HPDE6-E6E7 (cell line): ENCODE data around the gene CACNA1C.

Experiments
- DNase-seq: peaks from one replicate; pipeline ENCODE4 v3.0.0; 2011; ENCODE audit warnings: missing footprints; ENCODE audit errors: extremely low spot score

CACNA1C gene

GRCh38 chr12:2343681-2344080, 290.9 kb downstream of the CACNA1C start:
- no peak for DNase-seq

DNA sequence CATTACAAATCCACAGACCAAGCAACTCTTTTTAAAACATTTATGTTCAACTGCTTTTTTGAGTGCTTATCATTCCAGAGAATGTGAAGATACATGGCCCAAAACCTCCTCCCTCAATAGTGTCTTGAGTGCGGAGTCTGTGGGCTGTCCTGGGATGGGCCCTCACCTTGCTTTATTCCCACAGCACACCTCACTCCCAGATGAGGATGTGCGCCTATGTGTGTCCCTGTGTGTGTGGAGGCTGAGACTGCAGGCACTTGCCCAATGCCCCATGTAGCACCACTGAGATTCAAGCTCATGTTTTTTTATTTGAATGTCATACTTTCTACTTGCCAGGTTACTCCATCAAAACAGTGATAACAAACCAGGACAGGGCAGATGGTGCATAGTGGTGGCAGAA, 291.7 kb downstream of the CACNA1C start:
- DNase-seq = no peak

GRCh38 chr12:2344885-2345284, 292.1 kb downstream of the CACNA1C start:
- no peak for DNase-seq

- no peak for DNase-seq
Measured at GRCh38 chr12:2345902-2346301, 293.1 kb downstream of the CACNA1C start.

GRCh38 chr12:2346416-2346815, 293.6 kb downstream of the CACNA1C start:
- DNase-seq = no peak

DNA sequence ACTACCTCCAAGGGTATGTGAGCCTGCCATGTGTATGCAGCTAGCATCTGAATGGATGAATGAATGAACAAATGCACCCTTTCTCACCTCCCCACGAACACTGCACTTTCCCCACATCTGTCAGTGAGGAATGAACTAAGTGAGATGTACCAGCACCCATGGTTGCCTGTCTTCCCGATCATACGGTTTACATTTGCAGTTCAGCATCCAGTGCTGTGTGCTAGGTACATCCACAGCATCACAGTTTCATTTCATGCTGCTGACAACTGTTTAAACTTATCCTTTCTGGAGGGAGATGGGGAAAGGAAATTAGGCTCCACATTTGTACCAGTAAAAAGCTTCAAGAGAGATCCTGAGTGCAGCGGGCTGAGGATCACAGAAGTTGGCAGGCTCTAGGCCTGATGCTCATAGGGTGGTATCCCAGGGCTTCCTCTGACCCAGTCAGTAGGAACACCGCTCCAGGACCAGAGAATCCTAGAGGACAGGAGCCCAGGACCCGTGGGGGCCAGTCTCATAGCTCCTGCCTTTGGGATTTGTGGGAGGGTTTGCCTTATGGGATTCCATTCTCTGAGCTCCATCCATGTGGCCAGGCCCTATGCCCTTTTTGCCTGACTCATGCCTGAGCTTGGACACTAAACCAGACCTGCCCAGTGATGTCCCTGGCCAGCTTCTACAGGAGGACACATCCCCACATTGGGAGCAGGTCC, 294.5 kb downstream of the CACNA1C start:
- DNase-seq = no peak

DNA sequence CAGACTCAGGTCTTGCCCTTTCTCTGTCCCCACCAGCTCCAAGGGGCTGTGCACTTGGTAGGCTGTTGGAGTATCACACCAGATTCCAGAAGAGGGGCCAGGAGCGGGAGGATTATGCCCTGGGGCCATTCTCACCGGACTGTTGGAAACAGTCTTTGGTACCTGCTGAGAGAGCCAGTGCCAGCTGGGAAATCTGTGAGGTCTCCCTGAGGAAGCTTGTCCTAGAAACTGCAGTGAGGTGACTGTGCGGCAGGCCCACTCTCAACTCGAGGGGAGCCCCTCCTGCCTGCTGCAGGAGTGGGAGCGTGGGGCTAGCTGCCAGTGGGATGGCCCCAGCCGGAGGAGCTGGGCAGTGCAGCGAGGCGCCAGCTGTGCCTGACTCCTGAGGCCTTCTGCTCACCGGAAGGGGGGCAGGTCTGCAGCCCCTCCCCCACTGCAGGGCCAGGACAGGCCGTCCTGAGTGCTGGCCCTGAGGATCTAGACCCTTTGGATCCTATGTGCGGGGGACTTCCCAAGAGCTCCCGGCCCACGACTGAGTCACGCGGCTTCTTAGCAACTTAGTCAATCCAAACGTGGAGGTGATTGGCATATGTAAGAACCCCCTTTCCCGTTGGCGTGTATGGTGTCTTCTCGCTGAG, 295.2 kb downstream of the CACNA1C start:
- DNase-seq = no peak

DNA sequence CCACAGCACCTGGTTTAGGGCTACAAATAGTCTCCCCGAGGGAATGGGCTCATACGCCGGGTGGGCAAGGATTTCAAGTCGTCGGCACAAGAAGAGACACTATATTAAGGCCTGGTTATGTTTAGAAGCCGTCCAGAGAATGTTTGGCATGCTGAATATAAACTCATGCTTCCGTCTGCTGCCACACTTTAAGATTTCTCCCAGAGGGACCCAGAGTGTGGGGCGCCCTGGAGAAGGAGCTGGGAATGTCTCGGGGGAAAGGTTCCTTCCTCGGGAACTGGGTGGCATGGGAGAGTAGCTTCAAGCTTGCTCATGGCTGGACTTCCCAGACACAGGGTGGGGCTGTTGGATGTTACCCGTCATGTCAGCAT, 295.7 kb downstream of the CACNA1C start:
- no peak for DNase-seq

- DNase-seq = no peak
Measured at GRCh38 chr12:2351161-2351560, 298.4 kb downstream of the CACNA1C start.

GRCh38 chr12:2352203-2352602, 299.4 kb downstream of the CACNA1C start:
- DNase-seq = no peak

- no peak for DNase-seq
Measured at GRCh38 chr12:2353281-2353680, 300.5 kb downstream of the CACNA1C start.

DNA sequence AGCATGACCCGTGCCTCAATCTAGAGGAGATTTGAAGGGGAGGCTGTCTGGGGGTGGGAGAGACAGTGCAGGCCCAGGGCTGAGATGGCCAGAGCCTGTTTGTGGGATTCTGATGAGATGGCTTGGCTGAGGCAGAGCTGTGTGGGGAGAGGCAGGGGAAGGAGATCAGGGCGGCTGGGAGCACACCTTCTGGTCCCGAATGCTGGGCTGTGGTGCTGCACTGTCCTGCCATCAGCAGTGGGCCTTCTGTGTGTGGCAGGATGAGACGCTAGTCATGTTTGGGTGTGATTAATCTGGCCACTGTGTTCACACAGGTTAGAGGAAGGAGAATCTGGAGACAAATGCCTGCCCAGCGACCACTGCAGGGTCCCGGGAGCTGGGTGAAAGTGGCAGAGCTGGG, 300.9 kb downstream of the CACNA1C start:
- DNase-seq = no peak

- no peak for DNase-seq
Measured at GRCh38 chr12:2354151-2354991, 301.6 kb downstream of the CACNA1C start.

DNA sequence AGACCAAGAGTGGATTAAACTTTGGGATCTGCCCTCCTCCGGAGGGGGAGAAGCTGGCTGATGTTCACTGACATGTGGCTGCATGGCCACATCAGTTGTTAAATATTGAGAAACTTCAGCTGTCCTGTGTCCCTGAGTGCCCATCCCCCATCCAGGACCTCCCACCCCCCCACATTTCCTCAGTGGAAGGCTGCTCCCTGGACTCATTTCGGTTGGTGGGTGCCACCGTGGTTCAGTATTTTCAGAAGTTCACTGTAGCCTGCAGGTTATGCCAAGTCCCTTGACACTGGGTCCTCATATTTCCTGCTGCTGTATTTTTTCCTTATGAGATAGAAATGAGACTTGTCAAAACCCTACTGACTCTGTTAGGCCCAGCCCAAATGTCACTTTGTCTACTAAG, 302.4 kb downstream of the CACNA1C start:
- no peak for DNase-seq

DNA sequence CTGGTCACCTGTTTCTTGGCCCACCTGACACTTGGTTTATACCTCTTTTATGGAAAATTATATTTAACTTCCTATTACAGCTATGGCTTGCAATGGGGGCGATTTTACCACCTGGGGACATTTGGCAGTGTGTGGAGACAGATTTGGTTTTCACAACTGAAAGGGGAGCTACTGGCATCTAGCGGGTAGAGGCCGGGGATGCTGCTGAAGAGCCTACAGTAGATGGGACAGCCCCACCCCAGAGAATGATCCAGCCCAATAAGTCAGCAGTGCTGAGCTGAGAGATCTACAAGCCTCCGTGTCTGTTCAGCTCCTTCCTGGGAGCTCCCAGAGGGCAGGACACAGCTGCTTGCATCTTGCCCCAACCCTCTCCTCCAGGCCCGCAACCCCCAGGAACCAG, 302.8 kb downstream of the CACNA1C start:
- DNase-seq = no peak

DNA sequence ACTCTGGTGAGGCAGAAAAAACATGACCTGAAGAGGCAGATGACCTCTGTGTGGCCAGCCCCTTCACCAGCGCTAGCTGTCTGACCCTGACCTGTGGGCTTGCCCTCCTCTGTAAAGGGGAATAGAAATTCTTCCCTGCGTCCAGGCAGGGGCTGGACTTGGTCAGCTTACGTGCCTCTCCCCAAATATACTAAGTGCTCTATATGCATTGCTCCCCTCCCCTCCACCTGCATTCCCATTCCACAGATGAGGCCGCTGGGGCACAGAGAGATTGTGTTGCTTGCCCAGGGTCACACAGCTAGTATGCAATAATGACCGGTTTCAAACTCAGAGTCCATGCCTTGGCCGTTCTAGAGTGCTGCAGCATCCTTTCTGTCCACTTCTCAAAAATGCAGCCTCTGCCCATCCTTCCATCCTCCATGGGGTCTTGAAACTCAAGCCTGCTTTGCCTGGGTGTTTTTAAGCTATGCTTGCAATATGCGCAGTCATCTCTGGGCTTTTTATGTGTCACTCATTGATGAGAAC, 303.9 kb downstream of the CACNA1C start:
- no peak for DNase-seq

DNA sequence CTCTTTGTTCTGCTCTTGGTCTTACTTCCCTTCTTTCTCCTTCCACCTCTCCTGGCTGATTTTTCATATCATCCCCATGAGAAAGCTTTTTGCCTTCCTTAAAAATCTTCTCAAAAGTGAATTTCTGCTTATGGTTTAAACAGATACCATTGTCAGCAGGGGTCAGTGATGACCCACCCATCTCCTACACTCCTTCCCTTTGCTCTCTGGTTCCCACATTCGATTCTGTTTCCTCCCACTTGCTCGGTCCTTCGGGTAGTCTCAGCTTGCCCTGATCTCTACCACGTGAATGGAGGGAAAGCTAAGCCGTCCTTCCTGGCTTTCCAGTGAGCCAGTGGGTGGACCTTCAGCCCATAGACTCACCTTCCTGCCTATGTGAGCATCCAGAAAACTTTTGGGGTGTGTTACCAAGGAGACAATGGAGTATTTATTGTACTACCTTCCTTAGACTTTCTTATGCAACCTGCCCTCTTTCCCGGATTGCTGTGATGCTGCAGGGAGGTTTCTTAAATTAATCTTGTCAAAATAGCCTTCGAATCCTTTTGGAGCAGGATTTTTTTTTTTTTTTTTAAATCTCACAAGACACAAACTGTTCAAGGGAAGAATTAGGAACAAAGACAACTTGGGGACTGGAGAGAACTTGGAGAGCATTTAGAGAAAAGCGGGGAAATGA, 306.3 kb downstream of the CACNA1C start:
- DNase-seq = no peak

- DNase-seq = no peak
Measured at GRCh38 chr12:2359725-2360629, 307.2 kb downstream of the CACNA1C start.

GRCh38 chr12:2360630-2361170, 307.9 kb downstream of the CACNA1C start:
- DNase-seq = no peak

DNA sequence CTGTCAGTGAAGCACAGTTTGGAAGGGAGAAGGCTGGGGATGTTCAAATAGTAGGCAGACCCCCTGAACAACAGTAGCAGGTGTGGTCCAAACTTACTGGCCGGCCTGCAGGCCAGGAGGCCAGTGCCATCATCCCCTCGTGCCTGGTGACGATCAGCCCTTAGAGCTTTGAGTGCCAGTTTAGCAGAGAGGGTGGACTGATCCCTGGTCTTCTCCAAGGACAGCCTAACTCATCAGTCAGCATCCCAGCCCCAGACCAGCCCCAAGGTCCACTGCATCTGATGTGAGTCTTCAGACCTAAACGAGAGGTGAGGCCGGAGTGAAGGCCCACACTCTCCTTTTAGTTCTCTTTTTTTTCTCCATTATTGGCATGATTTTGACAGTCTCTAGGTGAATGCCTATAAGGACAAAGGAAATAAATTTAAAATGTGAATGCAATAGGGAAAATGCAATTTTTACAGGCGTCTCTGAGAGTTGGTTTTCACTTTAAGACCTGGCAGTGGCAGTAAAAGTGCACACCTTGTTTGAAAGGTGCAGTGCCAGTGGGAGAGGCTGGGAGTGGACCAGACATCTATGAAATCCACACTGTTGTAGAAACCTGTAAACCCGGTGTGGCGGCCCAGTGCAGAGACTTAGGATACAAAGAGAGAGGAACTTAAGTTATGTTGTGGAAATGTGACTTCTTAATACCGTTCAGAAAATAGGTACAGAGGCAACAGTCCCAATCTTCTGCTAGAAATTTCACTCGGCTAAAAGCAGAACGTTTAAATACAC, 311.2 kb downstream of the CACNA1C start:
- DNase-seq = no peak
